KMS-11 (cell line): ENCODE measurements around the gene CTSK.

Experiments
- H2AFZ ChIP-seq: fragments of 200-600 bp; sonication (generic); 2 replicates; pipeline ENCODE4 v1.6.1; 2016; ENCODE audit warnings: antibody characterized with exemption, mixed run types, low read depth
- H3K27ac ChIP-seq: fragments of 200-600 bp; sonication (generic); 2 replicates; pipeline ENCODE4 v1.6.1; 2016; ENCODE audit warnings: mild to moderate bottlenecking, mixed run types
- H3K27me3 ChIP-seq: fragments of 200-600 bp; sonication (generic); 2 replicates; pipeline ENCODE4 v1.6.1; 2017; ENCODE audit warnings: mild to moderate bottlenecking, low read depth, mixed run types, moderate library complexity; ENCODE audit not compliant: insufficient read depth
- H3K36me3 ChIP-seq: fragments of 200-600 bp; sonication (generic); 2 replicates; pipeline ENCODE4 v1.6.1; 2017; ENCODE audit warnings: mild to moderate bottlenecking, mixed run types; ENCODE audit not compliant: insufficient read depth
- H3K4me1 ChIP-seq: fragments of 200-600 bp; sonication (generic); 2 replicates; pipeline ENCODE4 v1.6.1; 2016; ENCODE audit warnings: mild to moderate bottlenecking, low read depth, mixed run types; ENCODE audit not compliant: poor library complexity, severe bottlenecking
- H3K4me2 ChIP-seq: fragments of 200-600 bp; sonication (generic); 2 replicates; pipeline ENCODE4 v1.7.0; 2016; ENCODE audit warnings: mild to moderate bottlenecking, mixed run types
- H3K4me3 ChIP-seq: fragments of 200-600 bp; sonication (generic); IDR thresholded peaks from 2 replicates; pipeline ENCODE4 v1.6.1; 2017; ENCODE audit warnings: low read depth, low read length, mixed read lengths; ENCODE audit not compliant: insufficient read depth
- H3K79me2 ChIP-seq: fragments of 200-600 bp; sonication (generic); 2 replicates; pipeline ENCODE4 v1.6.1; 2016; ENCODE audit warnings: low read depth, mixed run types; ENCODE audit not compliant: insufficient read depth
- H3K9ac ChIP-seq: fragments of 200-600 bp; sonication (generic); 2 replicates; pipeline ENCODE4 v1.6.1; 2016; ENCODE audit warnings: mild to moderate bottlenecking, mixed run types
- H4K20me1 ChIP-seq: fragments of 200-600 bp; sonication (generic); 2 replicates; pipeline ENCODE4 v1.6.1; 2016; ENCODE audit warnings: mild to moderate bottlenecking, mixed run types; ENCODE audit not compliant: insufficient read depth
- TF ChIP-seq, protein P1 (sequence below): fragments of 200-600 bp; sonication (generic); conservative IDR thresholded peaks from 2 replicates; pipeline ENCODE4 v1.6.1; 2017; ENCODE audit warnings: low read depth, mild to moderate bottlenecking, antibody characterized with exemption, low read length, moderate library complexity, mixed read lengths

The CTSK gene

GRCh38 chr1:150761801-150762200 lies 46.3 kb downstream of the CTSK start:
- Histone ChIP-seq H4K20me1 (no peaks in the 10 kb centered on the region), H3K4me1 (peaks cover 21% of the 10 kb centered on the region), H2AFZ (no peak overlapping the region), H3K27ac (no peak overlapping the region), H3K4me2 (no peak overlapping the region), H3K27me3 (no peaks in the 10 kb centered on the region), H3K36me3 (no peaks in the 10 kb centered on the region), H3K4me3 (no peak overlapping the region), H3K9ac (no peak overlapping the region), H3K79me2 (no peaks in the 10 kb centered on the region)
- TF ChIP-seq, protein P1, sequence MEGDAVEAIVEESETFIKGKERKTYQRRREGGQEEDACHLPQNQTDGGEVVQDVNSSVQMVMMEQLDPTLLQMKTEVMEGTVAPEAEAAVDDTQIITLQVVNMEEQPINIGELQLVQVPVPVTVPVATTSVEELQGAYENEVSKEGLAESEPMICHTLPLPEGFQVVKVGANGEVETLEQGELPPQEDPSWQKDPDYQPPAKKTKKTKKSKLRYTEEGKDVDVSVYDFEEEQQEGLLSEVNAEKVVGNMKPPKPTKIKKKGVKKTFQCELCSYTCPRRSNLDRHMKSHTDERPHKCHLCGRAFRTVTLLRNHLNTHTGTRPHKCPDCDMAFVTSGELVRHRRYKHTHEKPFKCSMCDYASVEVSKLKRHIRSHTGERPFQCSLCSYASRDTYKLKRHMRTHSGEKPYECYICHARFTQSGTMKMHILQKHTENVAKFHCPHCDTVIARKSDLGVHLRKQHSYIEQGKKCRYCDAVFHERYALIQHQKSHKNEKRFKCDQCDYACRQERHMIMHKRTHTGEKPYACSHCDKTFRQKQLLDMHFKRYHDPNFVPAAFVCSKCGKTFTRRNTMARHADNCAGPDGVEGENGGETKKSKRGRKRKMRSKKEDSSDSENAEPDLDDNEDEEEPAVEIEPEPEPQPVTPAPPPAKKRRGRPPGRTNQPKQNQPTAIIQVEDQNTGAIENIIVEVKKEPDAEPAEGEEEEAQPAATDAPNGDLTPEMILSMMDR: no peak

GRCh38 chr1:150760013-150760412 lies 48.0 kb downstream of the CTSK start:
- no peaks in the 10 kb centered on the region for H3K36me3 ChIP-seq
- no peak overlapping the region for H3K4me2 ChIP-seq
- TF ChIP-seq, protein P1: no peak
- H3K79me2 ChIP-seq: no peaks in the 10 kb centered on the region
- H4K20me1 ChIP-seq: no peaks in the 10 kb centered on the region
- no peak overlapping the region for H3K4me3 ChIP-seq
- H3K27ac ChIP-seq: no peak overlapping the region
- H3K4me1 ChIP-seq: peaks cover 8% of the 10 kb centered on the region
- no peak overlapping the region for H3K9ac ChIP-seq
- no peaks in the 10 kb centered on the region for H3K27me3 ChIP-seq
- H2AFZ ChIP-seq: no peak overlapping the region

GRCh38 chr1:150753416-150753815 lies 54.6 kb downstream of the CTSK start:
- Histone ChIP-seq H3K27ac (no peak overlapping the region), H3K36me3 (no peaks in the 10 kb centered on the region), H4K20me1 (no peaks in the 10 kb centered on the region), H3K4me3 (no peak overlapping the region), H3K79me2 (no peaks in the 10 kb centered on the region), H3K4me1 (peaks cover 9% of the 10 kb centered on the region), H2AFZ (no peak overlapping the region), H3K4me2 (no peak overlapping the region), H3K27me3 (no peaks in the 10 kb centered on the region), H3K9ac (no peak overlapping the region)
- TF ChIP-seq, protein P1: no peak

DNA sequence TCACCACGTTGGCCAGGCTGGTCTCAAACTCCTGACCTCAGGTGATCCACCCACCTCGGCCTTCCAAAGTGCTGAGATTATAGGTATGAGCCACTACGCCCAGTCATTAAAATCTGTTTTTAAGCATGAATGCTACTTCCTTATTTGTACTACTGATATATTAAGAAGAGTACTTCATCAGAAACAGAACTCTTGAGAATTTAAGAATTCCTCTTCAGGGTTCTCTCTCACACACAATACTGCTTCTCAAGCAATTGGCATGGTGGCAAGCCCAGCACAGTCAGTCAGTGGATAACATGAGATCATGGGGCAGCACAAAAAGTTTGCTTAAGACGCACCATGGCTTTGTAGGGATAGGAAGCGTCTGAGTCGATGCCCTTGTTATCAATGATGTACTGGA lies 56.6 kb downstream of the CTSK start:
- no peaks in the 10 kb centered on the region for H4K20me1 ChIP-seq

More for the DNA sequence above, 56.6 kb downstream of the CTSK start:
- Histone ChIP-seq H3K4me3 (no peak overlapping the region), H3K27ac (no peak overlapping the region), H3K4me1 (peaks cover 11% of the 10 kb centered on the region), H2AFZ (no peak overlapping the region), H3K4me2 (no peak overlapping the region), H3K79me2 (no peaks in the 10 kb centered on the region), H3K36me3 (no peaks in the 10 kb centered on the region), H3K27me3 (no peaks in the 10 kb centered on the region), H3K9ac (no peak overlapping the region)
- TF ChIP-seq, protein P1: no peak
